RWPE2 (cell line): ENCODE measurements around the gene SSTR3.

ENCODE experiments used
- ATAC-seq: fragments of 200-7000 bp; cut with Tn5 transposase; 3 replicates; pipeline ENCODE4 v1.9.1; 2021; ENCODE audit warnings: low read depth
- DNase-seq: peaks from one replicate; pipeline ENCODE4 v3.0.0-alpha.2; 2020; ENCODE audit warnings: low spot score
- H3K27ac ChIP-seq: fragments of 450-650 bp; 2 replicates; pipeline ENCODE4 v1.5.1; 2017; ENCODE audit warnings: mild to moderate bottlenecking; ENCODE audit not compliant: poor library complexity, severe bottlenecking
- H3K27me3 ChIP-seq: fragments of 250-450 bp; sonication (Bioruptor Pico); 2 replicates; pipeline ENCODE4 v1.5.1; 2021; ENCODE audit warnings: mild to moderate bottlenecking, moderate library complexity; ENCODE audit not compliant: insufficient read depth, poor library complexity, severe bottlenecking
- H3K36me3 ChIP-seq: fragments of 250-450 bp; sonication (Bioruptor Pico); 2 replicates; pipeline ENCODE4 v1.5.1; 2020; ENCODE audit warnings: low read depth, mild to moderate bottlenecking, moderate library complexity
- H3K4me1 ChIP-seq: fragments of 250-450 bp; sonication (Bioruptor Pico); 2 replicates; pipeline ENCODE4 v1.5.1; 2021; ENCODE audit warnings: mild to moderate bottlenecking, moderate library complexity; ENCODE audit not compliant: insufficient read depth, poor library complexity, severe bottlenecking
- H3K4me3 ChIP-seq: fragments of 250-450 bp; sonication (Bioruptor Pico); 2 replicates; pipeline ENCODE4 v1.5.1; 2021; ENCODE audit warnings: mild to moderate bottlenecking, moderate library complexity; ENCODE audit not compliant: severe bottlenecking
- H3K9me3 ChIP-seq: fragments of 250-450 bp; sonication (Bioruptor Pico); 2 replicates; pipeline ENCODE4 v1.5.1; 2021; ENCODE audit warnings: mild to moderate bottlenecking, moderate library complexity; ENCODE audit not compliant: severe bottlenecking
- TF ChIP-seq, protein P1 (sequence below): fragments of 450-650 bp; IDR thresholded peaks from one replicate; pipeline ENCODE4 v1.5.1; 2017; ENCODE audit warnings: mild to moderate bottlenecking, moderate library complexity; ENCODE audit not compliant: poor library complexity, severe bottlenecking

The SSTR3 gene

GRCh38 chr22:37196539-37197450 is 15.5 kb downstream of the SSTR3 start:
- H3K27ac ChIP-seq: peak overlapping the region; percentile 91
- DNase-seq (peak; percentile 72), ATAC-seq (peak; percentile 39)
- no peaks in the 10 kb centered on the region for H3K9me3 ChIP-seq
- H3K27me3 ChIP-seq: no peaks in the 10 kb centered on the region
- H3K4me3 ChIP-seq: no peak overlapping the region
- H3K4me1 ChIP-seq: peaks cover 30% of the 10 kb centered on the region
- TF ChIP-seq, protein P1, sequence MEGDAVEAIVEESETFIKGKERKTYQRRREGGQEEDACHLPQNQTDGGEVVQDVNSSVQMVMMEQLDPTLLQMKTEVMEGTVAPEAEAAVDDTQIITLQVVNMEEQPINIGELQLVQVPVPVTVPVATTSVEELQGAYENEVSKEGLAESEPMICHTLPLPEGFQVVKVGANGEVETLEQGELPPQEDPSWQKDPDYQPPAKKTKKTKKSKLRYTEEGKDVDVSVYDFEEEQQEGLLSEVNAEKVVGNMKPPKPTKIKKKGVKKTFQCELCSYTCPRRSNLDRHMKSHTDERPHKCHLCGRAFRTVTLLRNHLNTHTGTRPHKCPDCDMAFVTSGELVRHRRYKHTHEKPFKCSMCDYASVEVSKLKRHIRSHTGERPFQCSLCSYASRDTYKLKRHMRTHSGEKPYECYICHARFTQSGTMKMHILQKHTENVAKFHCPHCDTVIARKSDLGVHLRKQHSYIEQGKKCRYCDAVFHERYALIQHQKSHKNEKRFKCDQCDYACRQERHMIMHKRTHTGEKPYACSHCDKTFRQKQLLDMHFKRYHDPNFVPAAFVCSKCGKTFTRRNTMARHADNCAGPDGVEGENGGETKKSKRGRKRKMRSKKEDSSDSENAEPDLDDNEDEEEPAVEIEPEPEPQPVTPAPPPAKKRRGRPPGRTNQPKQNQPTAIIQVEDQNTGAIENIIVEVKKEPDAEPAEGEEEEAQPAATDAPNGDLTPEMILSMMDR: no peak
- no peaks in the 10 kb centered on the region for H3K36me3 ChIP-seq

DNA sequence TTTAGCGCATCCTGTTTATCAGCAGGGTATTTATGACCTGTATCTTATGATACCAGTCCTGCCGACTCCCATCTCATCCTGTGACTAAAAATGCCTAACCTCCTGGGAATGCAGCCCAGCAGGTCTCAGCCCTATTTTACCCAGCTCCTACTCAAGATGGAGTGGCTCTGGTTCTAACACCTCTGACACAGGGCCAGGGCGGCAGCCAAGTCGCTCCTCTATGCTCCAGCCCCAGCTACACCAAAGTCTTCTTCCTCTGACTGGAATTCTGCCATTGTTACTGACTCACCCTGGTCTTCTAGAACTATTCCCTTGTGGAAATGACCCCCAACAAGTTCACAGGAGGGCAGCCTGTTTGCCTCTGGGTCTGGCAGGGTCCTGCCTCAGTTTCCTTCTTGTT is 16.4 kb downstream of the SSTR3 start:
- Histone ChIP-seq H3K36me3 (no peaks in the 10 kb centered on the region), H3K27me3 (no peaks in the 10 kb centered on the region), H3K9me3 (no peaks in the 10 kb centered on the region), H3K4me1 (peaks cover 30% of the 10 kb centered on the region), H3K4me3 (no peak overlapping the region), H3K27ac (peak overlapping the region; percentile 91)
- TF ChIP-seq, protein P1: no peak
- ATAC-seq (no peak), DNase-seq (peak; percentile 48)

DNA sequence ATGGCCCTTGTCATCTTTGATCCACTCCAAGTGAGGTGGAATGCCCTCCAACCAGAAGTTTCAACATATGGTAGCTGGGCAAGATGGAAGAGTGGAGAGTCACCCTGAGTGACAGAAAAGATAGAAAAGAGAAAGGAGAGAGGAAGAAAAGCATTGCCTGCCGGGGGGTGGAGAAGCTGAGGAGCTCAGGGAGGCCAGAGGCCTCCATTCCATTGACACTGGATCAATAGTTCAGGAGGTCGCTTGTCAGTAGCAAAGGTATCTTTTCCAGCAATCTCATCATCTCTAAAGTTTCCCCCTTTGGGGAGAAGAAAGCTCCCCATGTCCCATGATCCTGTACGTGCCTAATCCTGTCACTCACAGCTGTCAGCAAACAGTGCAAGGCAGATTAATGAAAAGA is 17.5 kb downstream of the SSTR3 start:
- peaks cover 40% of the 10 kb centered on the region for H3K4me1 ChIP-seq
- ATAC-seq (no peak), DNase-seq (no peak)
- no peaks in the 10 kb centered on the region for H3K36me3 ChIP-seq
- no peak overlapping the region for H3K27ac ChIP-seq
- H3K9me3 ChIP-seq: no peaks in the 10 kb centered on the region
- H3K4me3 ChIP-seq: no peak overlapping the region
- TF ChIP-seq, protein P1: no peak
- no peaks in the 10 kb centered on the region for H3K27me3 ChIP-seq

GRCh38 chr22:37193629-37194191 is 18.6 kb downstream of the SSTR3 start:
- TF ChIP-seq, protein P1: no peak
- H3K4me1 ChIP-seq: peaks cover 48% of the 10 kb centered on the region
- H3K36me3 ChIP-seq: no peaks in the 10 kb centered on the region
- DNase-seq (peak; percentile 6), ATAC-seq (no peak)
- H3K27me3 ChIP-seq: no peaks in the 10 kb centered on the region
- no peak overlapping the region for H3K4me3 ChIP-seq
- H3K27ac ChIP-seq: no peak overlapping the region
- no peaks in the 10 kb centered on the region for H3K9me3 ChIP-seq

DNA sequence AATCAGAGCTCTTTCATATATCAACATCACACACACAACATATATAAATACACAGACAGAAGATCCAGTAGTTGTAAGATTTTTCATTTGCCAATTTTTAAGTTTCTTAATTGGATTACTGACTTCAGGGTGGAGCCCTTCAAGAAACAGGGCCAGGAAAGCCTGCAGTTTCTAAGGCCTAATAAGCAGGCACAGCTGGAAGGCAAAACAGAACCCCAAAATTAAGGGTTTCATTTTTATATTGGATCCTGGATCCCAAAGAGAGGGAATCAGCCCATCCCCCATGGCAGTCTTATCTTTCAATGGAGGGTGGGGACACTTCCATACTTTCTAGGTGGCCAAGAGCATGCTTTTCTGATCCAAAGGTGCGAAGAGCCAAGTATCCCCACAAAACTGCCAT is 19.5 kb downstream of the SSTR3 start:
- DNase-seq (no peak), ATAC-seq (no peak)
- no peaks in the 10 kb centered on the region for H3K36me3 ChIP-seq
- H3K9me3 ChIP-seq: no peaks in the 10 kb centered on the region
- TF ChIP-seq, protein P1: no peak
- peaks cover 51% of the 10 kb centered on the region for H3K4me1 ChIP-seq
- no peak overlapping the region for H3K27ac ChIP-seq
- H3K27me3 ChIP-seq: no peaks in the 10 kb centered on the region
- H3K4me3 ChIP-seq: no peak overlapping the region
